HG02642 (cell line): ENCODE results near the gene COMP.
"Not testable (repeated sequence)": the region's sequence is repeated elsewhere in the genome, so short reads cannot be mapped to it uniquely, and the experiment has no call there.

Source experiments
- ATAC-seq: cut with Tn5 transposase; IDR thresholded peaks from one replicate; pipeline ENCODE4 v1.9.1; 2021; ENCODE audit warnings: mild to moderate bottlenecking; ENCODE audit not compliant: unreplicated experiment, poor library complexity

COMP gene

DNA sequence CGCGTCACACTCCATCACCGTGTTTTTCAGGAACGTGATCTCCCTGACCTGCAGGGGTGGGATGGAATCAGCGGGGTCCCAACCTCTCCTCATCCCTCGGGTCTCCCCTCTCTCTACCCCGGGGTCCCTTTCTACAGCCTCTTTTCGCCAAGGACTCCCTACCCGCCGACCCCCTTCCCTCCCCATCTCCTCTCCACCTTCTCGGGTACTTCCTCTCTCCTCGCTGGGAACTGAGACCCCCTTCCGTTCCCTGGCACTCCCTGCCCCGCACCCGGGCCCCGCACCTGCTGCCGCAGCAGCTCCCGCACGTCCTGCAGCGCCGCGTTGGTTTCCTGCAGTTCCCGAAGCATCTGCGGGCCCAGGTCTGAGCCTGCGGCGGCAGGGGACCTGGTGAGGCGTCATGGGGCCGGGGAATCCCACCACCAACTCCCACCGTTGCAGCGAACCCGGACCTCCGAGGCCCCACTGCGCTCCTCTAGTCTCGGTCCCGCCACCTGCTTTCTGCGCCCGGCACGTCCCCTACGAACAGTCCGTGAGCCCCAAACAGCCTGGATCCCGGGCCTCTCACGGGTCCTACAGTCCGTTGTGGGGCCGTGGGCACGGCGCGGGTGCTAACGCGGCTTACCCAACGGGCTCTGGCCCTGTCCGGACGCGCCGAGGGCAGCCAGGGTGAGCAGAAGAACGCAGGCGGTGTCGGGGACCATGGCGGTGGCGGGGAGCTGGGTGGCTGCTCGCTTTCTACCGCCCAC lies at the start of gene COMP:
Gene COMP (minus strand): TSS at position 740 of the 749 bp plus-strand sequence. CDS start 36 bp downstream, at position 704.
- ATAC-seq, result no peak

DNA sequence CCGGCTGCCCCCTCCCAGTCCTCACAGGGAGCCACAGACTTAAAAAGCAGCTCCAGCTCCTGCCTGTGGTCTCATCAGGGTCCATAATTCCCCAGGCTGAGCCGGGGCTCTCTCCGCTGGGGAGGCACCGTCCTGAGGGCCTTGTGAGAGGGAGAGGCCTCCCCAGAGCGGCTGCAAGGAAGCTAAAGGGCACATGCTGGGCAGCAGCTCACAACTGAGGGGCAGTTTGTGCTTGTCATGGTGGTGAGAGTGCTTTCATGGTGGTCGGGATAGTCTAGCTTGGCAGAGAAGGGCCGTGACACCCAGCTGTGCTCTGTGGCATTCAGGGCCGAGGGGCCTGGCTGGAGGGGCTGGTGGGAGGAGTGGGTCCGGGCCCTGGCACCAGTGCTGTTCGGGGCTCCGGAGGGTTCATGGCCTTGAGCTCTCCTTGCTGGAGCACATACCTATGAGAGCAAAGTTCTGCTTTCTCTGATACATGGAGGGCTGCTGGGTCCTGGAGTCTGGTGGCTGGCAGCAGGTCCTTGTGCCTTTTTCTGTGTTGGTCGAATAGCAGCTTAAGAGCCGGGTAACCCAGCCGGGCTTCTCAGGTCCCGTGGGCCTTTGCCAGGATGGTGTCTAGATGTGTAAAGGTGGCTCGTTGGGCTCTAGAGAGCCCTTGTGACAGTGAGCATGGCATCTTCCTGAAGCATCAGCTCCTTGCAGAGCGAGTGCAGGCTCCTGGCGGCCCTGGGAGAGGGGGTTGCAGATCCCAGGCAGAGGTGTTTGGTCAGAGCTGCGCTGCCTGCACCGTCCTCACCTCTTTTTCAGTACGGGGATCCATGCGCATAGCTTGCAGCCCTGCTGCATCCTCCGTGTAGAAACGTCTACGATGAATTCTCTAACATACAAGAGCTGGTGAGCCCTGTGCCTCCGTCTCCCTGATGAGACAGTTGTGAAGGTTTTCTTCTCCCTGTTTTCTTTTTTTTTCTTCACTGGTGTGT lies 49.5 kb upstream of the COMP start:
- no peak for ATAC-seq

DNA sequence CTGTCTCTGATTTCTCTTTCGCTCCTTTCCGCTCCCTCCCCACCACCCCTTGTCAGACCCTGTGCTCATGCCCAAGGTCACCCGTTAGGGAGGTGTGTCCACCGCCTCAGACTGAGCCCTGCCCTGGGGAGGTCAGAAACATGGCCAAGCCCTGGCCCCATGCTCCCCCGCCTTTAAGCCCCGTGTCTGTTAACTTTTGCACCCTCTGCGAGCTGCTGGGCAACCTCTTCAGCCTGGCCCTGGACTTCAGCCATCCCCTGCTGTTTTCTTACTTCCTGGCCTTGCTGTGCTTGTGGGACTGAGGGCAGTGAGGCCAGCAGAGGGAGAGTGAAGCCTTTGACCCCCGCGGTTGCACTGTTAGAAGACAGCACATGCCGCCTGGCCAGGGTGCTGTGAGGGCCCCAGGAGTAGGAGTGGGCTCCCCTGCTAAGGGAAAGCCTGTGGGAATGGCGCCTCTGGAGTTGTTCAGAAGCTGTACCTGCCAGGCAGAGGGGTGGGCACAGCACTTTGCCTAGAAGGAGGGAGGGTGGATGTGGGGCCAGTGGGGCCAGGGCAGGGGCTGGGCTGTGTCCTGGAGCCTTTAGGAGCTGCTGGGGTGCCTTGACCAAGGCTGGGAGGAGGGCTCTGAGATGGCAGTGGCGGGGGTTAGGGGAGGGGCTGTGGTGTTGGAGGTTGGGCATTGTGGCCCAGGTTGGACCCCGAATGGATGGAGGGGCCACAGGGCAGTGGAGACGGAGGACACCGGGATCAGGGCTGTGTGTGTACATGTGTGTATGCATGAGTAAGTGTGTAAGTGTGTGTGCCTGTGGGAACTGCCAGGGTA lies 48.6 kb upstream of the COMP start:
- ATAC-seq, result no peak

DNA sequence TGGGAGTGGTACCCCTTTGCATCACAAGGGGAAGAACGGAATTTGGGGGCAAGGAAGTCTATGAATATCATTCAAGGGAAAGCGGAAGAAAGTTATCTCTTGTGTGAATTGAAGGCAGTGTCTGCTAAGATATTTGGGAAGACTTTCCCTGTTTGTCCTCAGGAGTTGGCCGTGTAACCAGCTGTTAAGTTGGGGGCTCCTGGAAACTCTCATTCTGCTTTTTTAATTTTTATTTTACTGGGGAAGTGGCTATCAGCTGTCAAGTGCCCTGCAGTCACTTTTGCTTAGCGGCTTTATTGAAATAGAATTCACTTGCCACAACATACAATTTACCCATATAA lies 43.5 kb upstream of the COMP start:
- no peak for ATAC-seq

DNA sequence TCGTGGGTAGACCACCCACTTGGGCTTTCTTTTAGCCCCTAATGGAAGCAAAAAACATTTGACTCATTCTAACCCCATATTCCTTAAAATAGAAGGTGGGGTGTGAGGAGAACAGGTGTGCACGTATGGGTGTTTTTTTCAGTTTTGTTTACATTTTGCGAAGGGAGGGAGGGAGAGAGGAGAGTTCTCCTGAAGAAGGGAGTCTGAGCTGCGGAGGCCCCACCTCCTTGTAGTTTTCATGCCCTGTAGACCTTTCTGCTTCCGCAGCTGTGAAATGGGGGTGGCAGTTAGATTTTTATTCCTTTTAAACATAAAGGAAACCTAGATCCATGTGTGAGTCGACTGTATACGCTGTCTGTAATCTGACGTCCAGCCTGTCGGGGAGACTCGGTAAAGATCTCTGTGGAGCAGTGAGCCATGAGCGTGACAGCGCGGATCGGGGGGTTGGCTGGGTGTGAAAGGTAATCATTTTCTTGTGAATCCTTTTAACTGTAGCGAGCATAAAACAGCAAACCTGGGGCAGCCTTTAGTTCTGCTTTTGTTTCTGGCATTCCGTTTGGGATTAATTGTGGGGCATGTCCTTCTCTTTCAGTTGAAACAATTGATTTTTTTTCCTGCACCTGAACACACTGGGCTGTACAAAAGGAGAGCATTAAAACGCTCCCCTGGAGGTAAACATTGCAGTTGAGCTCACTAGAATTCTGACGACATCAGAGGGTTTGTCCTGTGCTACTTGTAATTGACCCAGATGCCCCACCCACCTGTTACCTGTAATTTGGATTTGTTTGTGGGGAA lies 42.9 kb upstream of the COMP start:
- ATAC-seq, result no peak

DNA sequence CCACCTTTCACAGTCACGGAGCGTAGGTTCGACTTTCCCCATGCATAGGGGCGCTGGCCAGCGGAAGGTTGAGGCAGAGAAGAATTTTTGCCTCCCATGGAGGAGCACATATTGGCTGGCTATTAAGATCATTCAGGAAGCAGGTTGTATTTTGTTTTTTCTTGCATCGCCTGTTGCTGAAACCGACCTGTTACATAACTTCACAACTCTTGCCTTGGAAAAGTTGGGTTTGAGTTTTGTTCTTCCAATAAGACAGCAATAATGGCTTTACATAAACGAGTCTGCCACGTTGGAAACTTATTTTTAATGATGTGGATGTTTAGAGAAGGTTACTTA lies 42.0 kb upstream of the COMP start:
- ATAC-seq, result no peak

DNA sequence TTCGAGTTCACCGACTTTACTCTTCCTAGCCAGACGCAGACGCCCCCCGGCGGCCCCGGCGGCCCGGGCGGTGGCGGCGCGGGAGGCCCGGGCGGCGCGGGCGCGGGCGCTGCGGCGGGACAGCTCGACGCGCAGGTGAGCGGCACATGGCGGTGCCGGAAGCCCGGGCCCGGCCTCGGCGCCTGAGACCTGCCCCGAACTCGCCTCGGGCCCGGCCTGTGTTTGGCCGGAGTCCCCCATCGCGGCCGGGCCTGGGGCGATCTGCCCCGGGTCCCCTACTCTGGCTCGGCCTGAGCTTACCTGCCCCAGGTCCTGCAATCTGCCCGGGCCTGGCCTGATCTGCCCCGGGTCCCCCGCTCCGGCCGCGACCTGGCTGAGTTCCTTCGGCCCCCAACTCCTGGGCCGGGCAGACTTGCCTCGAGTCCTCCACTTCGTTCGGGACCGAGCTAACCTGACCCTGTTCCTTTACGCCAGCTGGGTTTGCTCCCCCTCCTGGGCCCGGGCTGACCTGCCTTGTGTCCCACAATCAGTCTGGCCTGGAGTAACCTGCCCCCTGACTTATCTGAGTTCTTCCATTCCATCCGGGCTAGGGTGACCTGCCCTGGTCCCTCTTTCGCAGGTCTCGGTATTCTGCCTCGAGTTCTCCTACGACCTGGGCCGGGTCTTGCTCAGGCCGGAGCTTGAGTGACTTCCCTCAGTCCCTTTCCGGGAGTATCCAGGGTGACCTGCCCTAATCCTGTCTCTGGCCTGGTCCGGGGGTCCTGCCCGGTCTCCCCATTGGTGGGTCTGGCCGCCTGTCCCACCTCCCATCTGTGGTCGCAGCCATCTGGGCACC lies 41.4 kb upstream of the COMP start:
- ATAC-seq, result peak; percentile 31

DNA sequence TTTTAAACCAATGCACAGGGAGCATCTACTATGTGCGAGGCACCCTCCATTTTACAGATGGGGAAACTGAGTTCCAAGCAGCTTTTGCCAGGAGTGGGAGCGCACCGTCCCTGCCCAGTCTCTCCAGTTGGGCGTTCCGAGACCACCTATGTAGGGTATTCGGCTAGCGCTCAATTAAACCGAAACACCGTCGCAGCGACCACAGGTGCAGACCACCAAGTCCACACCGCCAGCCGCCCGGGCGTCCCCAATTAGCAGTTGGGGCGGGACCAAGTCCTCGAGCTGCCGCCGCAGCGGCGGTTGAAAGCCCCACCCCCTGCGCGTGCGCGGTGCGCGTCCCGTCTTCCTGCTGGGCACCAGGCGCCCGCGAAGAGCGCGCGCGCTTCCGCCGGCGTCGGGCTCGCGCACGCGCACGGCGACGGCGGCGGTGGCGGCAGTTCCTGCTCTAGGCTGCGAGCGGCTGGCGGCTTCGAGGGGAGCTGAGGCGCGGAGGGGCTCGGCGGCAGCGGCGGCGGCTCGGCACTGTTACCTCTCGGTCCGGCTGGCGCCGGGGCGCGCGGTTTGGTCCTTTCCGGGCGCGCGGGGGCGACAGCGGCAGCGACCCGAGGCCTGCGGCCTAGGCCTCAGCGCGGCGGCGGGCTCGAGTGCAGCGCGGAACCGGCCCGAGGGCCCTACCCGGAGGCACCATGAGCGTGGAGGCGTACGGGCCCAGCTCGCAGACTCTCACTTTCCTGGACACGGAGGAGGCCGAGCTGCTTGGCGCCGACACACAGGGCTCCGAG lies 40.6 kb upstream of the COMP start, which contains the start of gene UPF1:
Gene UPF1 (plus strand): TSS at position 436 of the 782 bp plus-strand sequence. CDS start 251 bp downstream, at position 687.
- ATAC-seq, result peak; percentile 81

DNA sequence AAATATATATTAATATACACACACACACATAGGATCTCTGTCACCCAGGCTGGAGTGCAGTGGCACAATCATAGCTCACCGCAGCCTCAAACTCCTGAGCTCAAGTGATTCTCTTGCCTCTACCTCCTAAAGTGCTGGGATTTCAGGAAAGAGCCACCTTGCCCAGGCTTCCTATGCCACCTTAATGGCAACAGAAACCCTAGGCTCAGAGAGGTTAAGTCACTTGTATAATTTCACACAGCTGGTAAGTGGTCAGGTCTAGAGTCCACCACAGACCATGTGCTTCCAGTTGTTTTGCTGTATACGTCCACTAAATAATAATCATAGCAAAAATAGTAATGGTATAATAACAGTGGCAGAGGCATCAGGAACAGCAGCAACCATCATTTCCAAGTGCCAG lies 39.4 kb upstream of the COMP start:
- no peak for ATAC-seq

DNA sequence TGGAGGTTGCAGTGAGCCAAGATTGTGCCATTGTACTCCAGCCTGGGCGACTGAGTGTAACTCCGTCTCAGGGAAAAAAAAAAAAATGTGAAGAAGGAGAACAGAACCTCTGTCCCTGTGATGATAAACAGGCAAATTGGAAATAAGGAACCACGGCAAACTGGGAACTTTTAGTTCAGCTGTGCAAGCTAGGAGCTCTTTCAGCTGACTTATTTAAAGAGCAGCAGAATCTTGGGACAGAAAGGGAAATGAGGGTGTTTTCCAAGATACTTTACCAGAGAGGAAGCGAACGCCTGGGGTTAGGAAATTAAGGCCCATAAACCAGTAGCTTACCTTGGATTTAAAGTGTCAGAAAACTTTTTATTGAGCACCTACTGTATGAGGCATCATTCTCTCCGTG lies 37.7 kb upstream of the COMP start:
- no peak for ATAC-seq

DNA sequence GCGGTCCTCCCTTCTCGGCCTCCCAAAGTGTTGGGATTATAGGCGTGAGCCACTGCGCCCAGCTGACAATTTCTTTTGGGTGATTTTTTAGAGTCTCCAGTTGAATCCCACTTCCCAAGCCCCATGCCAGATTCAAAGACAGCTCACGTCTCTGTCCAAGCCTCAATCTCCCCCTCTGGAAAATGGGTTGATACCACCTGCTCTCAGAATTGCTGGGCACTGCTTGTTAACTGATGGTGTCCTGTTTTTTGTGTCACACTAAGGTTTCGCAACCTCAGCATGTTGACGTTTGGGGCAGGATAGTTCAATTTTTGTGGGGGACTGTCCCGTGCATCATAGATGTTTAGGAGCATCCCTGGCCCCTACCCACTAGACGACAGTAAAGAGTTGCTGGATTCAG lies 26.5 kb upstream of the COMP start:
- no peak for ATAC-seq

DNA sequence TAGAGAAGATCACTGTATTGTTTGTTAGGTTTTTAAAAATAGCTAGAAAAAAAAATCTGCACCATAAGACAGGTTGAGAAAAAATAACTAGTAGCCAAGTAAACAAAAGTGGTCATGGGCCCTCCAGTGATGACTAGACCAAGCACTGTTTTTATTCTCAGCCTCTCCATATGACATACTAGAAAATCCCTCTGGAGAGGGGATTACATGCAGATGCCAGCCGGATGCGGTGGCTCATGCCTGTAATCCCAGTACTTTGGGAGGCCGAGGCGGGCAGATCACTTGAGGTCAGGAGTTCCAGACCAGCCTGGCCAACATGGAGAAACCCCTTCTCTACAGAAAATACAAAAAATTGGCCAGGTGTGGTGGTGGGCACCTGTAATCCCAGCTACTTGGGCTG lies 25.5 kb upstream of the COMP start:
- ATAC-seq, result not testable (repeated sequence)

DNA sequence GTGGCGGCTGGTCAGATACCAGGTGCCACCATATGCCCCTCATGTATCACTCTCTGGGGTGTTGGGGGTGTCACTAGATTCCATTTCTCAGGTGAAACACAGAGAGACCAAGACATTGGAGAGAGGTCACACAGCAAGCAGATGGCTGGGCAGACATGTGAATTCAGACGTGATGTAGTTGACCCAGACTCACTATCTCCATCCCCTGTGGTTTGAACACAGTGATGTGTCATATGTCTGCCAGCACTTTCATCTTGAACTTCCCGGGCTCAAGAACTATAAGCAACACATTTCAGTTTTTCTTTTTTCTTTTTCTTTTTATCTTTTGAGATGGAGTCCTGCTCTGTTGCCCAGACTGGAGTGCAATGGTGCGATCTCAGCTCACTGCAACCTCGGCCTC lies 24.6 kb upstream of the COMP start:
- no peak for ATAC-seq

DNA sequence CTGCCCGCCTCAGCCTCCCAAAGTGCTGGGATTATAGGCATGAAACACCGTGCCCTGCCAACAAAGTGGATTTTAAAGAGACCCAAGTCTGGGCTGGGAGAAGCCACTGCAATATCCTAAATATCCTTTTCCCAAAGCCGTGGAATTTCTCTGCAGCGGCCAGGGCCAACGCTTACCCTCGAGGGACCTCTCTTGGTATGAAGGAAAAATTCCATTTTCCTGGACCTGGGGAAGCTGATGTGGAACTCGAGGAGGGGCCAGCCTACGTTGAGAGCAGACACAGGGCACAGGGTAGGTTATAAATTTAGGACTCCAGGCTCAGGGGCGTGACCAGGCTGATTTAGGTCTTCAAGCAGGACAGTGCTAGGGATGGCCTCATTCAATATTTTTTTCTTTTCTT lies 23.0 kb upstream of the COMP start:
- no peak for ATAC-seq

DNA sequence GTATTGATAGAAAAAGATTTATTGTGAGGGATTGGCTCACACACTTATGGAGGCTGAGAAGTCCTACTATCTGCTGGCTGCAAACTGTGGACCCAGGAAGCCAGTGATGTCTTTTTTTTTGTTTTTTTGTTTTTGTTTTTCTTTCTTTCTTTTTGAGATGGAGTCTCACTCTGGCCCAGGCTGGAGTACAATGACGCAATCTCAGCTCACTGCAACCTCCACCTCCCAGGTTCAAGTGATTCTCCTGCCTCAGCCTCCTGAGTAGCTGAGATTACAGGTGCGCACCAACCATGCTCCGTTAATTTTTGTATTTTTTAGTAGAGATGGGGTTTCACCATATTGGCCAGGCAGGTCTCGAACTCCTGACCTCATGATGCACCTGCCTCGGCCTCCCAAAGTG lies 20.5 kb upstream of the COMP start:
- not testable (repeated sequence) for ATAC-seq

DNA sequence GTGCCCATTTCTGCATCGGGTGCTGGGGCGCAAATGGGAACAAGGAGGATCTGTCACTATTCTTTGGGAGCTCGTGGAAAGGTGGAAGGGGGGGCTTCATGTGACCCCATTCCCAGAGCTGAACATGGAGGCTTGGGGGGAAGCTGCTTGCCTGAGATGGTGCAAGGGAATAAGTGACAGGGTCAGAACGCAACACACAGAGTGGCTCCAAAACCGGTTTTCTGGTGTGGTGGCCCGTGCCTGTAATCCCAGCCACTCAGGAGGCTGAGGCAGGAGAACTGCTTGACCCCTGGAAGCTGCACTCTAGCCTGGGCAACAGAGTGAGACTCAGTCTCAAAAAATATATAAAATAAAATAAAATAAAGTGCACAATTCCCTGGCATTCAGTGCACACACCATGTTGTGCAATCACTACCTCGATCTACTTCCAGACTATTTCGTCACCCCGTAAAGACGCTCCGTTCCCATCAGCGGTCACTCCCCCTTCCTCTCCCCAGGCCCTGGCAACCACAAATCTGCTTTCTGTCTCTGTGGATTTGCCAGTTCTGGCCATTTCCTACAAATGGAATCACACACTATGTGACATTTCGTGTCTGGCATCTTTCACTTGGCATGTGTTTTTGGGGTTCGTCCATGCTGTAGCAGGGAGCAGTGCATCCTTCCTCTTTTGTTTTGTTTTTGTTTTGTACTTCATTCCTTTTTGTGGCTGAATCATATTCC lies 18.2 kb upstream of the COMP start:
- no peak for ATAC-seq

DNA sequence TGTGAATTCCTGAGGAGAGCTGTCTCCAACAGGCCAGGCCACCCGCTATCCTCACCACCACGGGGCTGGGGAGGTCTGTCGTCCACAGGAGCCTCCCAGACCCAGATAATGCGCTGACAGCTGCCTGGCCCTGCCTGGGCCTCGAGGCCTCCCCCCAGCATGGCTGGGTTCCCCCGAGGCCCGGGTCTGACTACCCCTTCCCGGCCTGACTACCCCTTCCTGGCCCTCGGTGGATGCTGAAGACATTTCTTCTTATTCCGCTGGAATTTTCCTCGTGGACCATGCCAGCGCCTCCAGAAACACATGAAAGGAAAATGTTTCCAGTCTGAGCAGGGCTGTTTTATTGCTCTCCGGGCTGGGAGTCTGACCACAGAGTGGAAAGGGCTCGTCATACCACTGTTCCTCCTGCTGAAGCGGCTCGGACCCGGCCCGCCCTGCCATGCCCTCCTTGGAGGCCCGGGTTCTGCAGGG lies 16.8 kb upstream of the COMP start:
- ATAC-seq, result no peak

DNA sequence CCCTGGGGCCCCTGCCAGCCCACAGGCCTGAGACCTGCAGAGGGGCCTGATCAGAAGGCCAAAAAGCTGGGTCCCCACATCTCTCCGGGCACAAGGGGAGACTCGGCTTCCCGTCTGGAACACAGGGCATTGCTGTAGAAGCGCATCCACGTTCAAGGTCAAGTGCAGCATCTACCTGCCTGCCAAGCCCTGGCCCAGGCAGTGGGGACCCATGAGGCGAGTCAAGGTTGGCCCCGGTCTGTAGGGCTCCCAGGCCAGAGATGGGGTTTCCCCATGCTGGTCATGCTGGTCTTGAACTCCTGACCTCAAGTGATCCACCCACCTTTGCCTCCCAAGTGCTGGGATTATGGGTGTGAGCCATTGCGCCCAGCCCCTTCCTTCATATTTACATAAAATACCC lies 13.5 kb upstream of the COMP start:
- no peak for ATAC-seq
